ENCODE results near the gene RAB12. TPM values are rescaled to one million over a fixed set of nuclear protein-coding genes. Genes with fewer than 3 reads are reported as not detected.
"Not testable (repeated sequence)": the region's sequence is repeated elsewhere in the genome, so short reads cannot be mapped to it uniquely, and the experiment has no call there.

The RAB12 gene
- total RNA-seq, 1 experiment from 2014 or later, result 52.9 TPM

GRCh38 chr18:8651478-8652261 lies 42.4 kb downstream of the RAB12 start:
- not testable (repeated sequence) for H3K27me3 ChIP-seq; H3K4me1 ChIP-seq; H3K27ac ChIP-seq; H3K4me3 ChIP-seq; H3K9me3 ChIP-seq (replicated peaks); H3K36me3 ChIP-seq; DNase-seq

DNA sequence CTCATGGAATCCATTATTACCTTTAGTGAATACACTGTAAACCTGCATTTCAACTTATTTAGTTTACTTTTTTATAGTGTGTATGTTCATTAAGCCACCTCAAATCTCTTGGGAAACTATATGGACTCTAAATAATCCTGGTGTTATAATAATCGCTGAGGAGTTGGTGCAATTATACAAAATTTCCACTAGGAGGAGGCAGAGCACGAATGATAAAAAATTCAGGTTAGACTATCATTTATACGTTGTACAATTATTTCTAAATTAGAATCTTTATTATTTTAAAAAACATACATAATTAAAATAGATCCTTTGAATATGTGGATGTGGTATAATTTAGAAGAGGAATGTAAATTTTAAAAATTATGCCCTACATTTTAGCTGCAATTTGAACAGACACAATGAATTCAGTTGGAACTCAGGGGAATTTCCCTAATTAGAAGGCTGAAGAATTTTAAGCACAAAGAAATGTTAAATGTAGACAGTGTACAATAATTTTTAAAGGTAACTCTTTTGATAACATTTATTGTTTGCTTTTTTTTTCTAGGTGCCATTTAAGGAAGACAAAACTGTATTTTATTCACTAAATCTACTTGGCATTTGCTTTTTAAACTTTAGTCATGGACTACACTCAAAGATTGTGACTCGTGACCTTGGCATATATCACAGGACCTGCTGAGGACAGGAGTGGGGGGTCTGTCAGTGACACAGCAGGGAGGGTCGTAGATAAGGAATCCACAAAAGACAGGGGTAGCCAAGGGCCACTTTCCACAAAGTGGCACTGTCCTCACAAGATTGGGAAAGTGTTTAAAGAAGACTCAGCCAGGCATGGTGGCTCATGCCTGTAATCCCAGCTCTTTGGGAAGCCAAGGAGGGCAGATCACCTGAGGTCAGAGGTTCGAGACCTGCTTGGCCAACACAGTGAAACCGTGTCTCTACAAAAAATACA lies 45.5 kb downstream of the RAB12 start:
- no peaks in the 10 kb centered on the region for H3K36me3 ChIP-seq
- no peaks in the 10 kb centered on the region for H3K27me3 ChIP-seq
- H3K4me1 ChIP-seq, result no peaks in the 10 kb centered on the region
- no peaks in the 10 kb centered on the region for H3K9me3 ChIP-seq (replicated peaks)
- peak in 1 of 2 experiments; percentile 26 for DNase-seq
- no peak overlapping the region for H3K4me3 ChIP-seq
- H3K27ac ChIP-seq, result no peak overlapping the region

- DNase-seq, result no peak
- Histone ChIP-seq H3K27ac (no peak overlapping the region), H3K36me3 (no peaks in the 10 kb centered on the region), H3K9me3 (replicated peaks) (no peaks in the 10 kb centered on the region), H3K27me3 (no peaks in the 10 kb centered on the region), H3K4me1 (no peaks in the 10 kb centered on the region), H3K4me3 (no peak overlapping the region)
Measured at GRCh38 chr18:8656232-8656631, 47.0 kb downstream of the RAB12 start.

DNA sequence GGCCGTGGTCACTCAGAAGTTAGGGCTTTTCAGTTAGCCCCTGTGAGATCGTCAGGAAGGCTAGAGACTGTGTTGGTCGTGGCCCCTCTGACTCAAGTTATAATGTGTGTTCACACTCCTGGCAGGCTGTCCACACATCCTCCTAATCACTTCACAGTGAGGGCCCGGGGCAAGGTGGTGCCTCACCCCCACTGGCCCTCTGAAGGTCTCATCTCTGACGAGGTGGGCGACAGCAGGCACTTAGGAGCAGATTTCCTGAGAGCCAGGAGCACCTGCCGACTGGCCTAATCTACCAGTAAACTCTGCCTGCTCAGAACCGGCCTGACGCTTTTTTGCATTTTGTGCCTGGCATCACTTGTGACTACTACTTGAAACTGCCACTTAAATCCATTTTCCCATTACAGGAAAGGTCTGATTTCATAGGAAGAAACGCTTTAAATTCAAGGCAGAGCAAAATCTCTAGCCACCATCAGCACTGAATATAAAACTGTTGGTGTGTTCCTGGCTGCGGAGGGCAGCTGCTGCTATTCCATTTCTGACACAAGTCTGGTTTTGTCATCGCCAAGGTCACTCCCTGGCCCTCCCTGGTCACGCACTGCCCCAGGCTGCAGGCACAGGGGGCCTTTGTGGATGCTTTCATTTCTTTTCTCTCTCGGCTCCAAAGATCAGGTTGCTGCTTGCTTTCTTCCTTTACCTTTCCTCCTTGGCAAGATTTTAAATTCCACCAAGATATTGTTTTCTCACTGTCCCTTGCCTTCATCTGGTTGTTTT lies 48.0 kb downstream of the RAB12 start:
- no peak for DNase-seq
- Histone ChIP-seq H3K9me3 (replicated peaks) (no peaks in the 10 kb centered on the region), H3K4me1 (no peaks in the 10 kb centered on the region), H3K4me3 (no peak overlapping the region), H3K36me3 (no peaks in the 10 kb centered on the region), H3K27ac (no peak overlapping the region), H3K27me3 (no peaks in the 10 kb centered on the region)

DNA sequence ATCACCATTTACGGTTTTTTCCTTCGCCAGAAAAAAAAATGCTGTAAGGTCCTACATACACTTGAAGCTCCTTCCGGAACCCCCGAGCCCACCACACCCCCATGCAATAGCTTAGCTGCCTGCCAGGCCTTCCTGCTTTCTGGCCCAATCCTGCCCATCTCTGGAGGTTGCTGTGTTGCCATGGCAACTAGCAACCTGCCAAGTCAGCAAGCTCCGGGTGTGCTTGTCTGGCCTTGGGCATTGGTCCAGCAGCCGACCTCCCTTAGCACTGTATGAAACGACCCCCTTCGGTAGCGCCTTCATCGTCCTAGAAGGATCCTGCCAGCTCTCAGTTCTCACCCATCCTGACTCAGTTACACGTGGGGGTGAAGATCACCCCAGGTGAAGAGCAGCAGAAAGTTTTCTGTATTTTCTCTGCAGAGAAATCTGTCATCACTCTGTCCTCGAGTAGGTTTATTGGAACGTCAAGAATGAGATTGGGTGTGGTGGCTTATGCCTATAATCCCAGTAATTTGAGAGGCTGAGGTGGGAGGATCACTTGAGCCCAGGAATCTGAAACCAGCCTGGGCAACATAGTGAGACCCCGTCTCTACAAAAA lies 48.7 kb downstream of the RAB12 start:
- Histone ChIP-seq H3K27me3 (no peaks in the 10 kb centered on the region), H3K36me3 (no peaks in the 10 kb centered on the region), H3K4me1 (no peaks in the 10 kb centered on the region), H3K9me3 (replicated peaks) (no peaks in the 10 kb centered on the region), H3K27ac (no peak overlapping the region), H3K4me3 (no peak overlapping the region)
- no peak for DNase-seq

DNA sequence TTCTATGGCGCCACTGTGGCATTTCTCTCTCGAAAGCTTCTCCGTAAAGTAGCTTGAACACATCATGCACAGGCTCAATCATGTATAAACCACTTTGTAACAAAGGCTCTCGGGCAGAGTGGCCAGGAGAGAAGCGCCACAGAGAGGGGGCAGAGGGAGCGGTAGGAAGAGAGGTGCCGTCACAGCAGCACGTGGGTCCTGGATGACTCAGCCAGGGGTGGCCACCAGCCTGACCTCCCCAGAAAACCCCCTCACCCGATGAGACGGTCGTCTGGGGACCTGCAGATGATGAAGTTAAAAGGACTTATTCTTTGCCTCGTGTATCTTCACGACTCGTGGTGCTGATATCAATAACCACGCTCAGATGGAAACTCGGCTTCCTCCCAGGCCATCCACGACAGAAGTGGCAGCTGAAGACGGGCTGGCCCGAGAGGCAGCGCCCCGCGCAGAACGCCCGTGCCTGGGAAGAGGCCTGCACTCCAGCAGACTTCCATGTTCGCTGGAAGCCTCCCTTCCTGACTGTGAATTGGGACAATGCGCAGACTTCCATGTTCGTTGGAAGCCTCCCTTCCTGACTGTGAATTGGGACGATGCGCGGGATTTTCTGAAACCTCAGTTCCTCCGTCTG lies 49.7 kb downstream of the RAB12 start:
- Histone ChIP-seq H3K27ac (no peak overlapping the region), H3K4me3 (no peak overlapping the region), H3K9me3 (replicated peaks) (no peaks in the 10 kb centered on the region), H3K4me1 (no peaks in the 10 kb centered on the region), H3K27me3 (no peaks in the 10 kb centered on the region), H3K36me3 (no peaks in the 10 kb centered on the region)
- no peak for DNase-seq

DNA sequence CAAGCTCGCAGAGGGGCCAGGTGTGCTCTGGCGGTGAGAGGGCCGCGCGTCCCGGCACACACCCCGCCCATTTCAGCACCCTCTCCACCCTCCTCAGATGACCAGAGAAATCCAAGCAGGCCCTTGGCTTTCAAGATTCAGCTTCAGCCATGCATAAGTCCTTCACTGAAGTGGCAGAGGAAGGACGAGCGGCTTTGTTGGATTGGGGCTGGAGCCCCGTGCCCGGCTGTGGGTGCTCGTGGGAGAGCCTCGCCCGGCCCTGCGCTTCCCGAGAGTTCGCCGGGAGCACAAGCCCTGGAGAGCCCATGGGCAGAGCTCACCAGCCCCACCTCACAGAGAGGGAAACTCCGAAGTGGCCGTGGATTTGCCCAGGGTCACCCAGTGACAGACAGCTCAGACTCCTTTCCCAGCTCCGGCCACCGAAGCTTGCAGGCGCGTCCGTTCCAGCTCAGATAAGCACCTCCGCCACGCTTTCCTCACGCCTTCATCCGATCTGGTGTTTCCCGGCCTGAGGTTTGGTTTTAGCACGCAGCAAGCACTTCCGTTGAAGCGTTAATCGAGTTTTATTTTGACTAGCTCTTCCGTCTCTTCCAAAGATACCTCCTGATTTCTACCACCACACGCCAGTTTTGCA lies 50.5 kb downstream of the RAB12 start:
- no peaks in the 10 kb centered on the region for H3K27me3 ChIP-seq
- DNase-seq, result no peak
- no peaks in the 10 kb centered on the region for H3K36me3 ChIP-seq
- H3K4me1 ChIP-seq, result no peaks in the 10 kb centered on the region
- no peak overlapping the region for H3K27ac ChIP-seq
- H3K4me3 ChIP-seq, result no peak overlapping the region
- H3K9me3 ChIP-seq (replicated peaks), result no peaks in the 10 kb centered on the region

DNA sequence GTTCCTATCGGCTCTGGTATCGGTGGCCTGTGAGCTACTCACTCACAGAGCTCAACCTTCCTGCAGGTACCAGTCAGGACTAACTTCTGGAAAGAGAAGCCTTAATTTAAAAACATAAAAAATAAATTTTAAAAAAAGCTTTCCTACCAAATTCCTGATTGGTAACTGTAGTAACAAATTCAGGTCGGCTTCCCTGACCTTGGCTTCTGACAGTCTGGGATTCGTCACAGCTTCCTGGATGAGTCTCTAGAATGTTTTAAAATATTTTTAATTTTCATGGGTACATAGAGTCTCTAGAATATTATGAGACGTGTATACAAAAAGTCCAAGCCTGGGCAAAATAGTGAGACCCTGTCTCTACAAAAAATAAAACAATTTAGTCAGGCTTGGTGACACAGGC lies 51.1 kb downstream of the RAB12 start:
- H3K9me3 ChIP-seq (replicated peaks), result no peaks in the 10 kb centered on the region
- H3K36me3 ChIP-seq, result no peaks in the 10 kb centered on the region
- H3K4me1 ChIP-seq, result no peaks in the 10 kb centered on the region
- no peak overlapping the region for H3K4me3 ChIP-seq
- no peaks in the 10 kb centered on the region for H3K27me3 ChIP-seq
- H3K27ac ChIP-seq, result no peak overlapping the region
- DNase-seq, result no peak

GRCh38 chr18:8661754-8662559 lies 52.7 kb downstream of the RAB12 start:
- no peaks in the 10 kb centered on the region for H3K36me3 ChIP-seq
- no peaks in the 10 kb centered on the region for H3K9me3 ChIP-seq (replicated peaks)
- DNase-seq, result no peak
- no peak overlapping the region for H3K4me3 ChIP-seq
- no peak overlapping the region for H3K27ac ChIP-seq
- H3K27me3 ChIP-seq, result no peaks in the 10 kb centered on the region
- H3K4me1 ChIP-seq, result no peaks in the 10 kb centered on the region

DNA sequence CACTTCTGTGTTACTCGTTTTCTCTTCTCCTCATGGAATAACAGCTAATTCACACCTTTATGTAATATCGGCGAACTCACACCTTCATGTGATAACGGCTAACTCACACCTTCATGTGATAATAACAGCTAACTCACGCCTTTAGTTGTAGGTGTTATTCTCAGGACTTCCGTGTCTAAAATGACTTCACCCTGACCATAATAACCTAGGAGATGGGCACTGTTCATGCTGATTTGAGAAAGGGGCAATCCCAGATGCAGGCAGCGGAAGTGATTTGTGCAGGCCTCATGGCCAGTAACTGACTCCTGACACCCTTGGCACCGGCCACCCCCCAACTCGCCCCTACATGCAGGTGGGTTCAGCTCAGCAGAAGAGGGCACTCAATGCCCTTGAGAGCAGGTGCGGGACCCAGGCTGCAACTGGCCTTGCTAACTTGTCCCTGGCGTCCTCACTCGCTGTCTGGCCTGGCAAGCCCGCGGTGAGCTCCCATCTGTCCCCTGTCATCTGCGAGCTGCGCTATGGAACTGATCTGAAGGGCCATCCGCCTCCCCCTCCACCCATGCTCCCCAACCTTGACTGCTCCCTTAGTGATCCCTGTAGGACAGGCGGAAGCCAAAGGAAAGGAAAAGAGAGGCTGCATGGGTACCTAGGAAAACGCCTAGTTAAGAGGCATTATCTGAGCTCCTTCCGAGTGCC lies 53.5 kb downstream of the RAB12 start:
- Histone ChIP-seq H3K36me3 (no peaks in the 10 kb centered on the region), H3K27ac (no peak overlapping the region), H3K27me3 (no peaks in the 10 kb centered on the region), H3K4me1 (no peaks in the 10 kb centered on the region), H3K9me3 (replicated peaks) (no peaks in the 10 kb centered on the region), H3K4me3 (no peak overlapping the region)
- no peak for DNase-seq

- Histone ChIP-seq H3K27me3 (no peaks in the 10 kb centered on the region), H3K27ac (no peak overlapping the region), H3K4me3 (no peak overlapping the region), H3K4me1 (no peaks in the 10 kb centered on the region), H3K36me3 (no peaks in the 10 kb centered on the region), H3K9me3 (replicated peaks) (no peaks in the 10 kb centered on the region)
- no peak for DNase-seq
Measured at GRCh38 chr18:8667846-8668245, 58.6 kb downstream of the RAB12 start.

- Histone ChIP-seq H3K4me1 (no peaks in the 10 kb centered on the region), H3K36me3 (no peaks in the 10 kb centered on the region), H3K27ac (no peak overlapping the region), H3K27me3 (no peaks in the 10 kb centered on the region), H3K9me3 (replicated peaks) (no peaks in the 10 kb centered on the region), H3K4me3 (no peak overlapping the region)
- no peak for DNase-seq
Measured at GRCh38 chr18:8668381-8668780, 59.1 kb downstream of the RAB12 start.

DNA sequence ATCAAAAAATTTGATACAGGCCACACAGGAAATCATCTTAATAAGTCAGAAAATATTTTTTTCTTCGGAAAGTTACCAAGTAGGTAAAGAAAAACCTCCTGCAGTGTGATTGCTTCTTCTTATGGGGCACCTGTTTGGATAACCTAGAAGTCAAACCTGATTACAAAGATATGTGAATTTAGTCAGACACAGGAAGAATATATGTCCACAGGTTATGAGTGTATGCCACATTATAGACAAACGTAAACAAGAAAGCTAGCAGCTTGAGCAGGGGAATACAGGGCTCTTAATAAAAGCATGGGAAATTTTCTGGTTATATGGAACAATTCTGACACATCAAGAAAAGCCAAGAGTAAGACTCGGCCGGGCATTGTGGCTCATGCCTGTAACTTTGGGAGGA lies 60.3 kb downstream of the RAB12 start:
- Histone ChIP-seq H3K4me3 (no peak overlapping the region), H3K9me3 (replicated peaks) (no peaks in the 10 kb centered on the region), H3K36me3 (no peaks in the 10 kb centered on the region), H3K27me3 (no peaks in the 10 kb centered on the region), H3K4me1 (no peaks in the 10 kb centered on the region), H3K27ac (no peak overlapping the region)
- no peak for DNase-seq
